Spleen (tissue), 7 donors: ENCODE measurements around the gene GTF2I.

Source experiments
- POLR2AphosphoS5 ChIP-seq, 3 donors: sonication (generic); formaldehyde crosslinking; IDR thresholded peaks; one replicate each; pipeline ENCODE4 v1.5.1; 2017; ENCODE audit warnings: antibody characterized with exemption in 3 of 3
- TF ChIP-seq, protein P1 (sequence below), 11 experiments: fragments of 200-600 bp in 7 of 11; fragments of 450-650 bp in 4 of 11; sonication (generic) in 4 of 11; IDR thresholded peaks in 8 of 11; conservative IDR thresholded peaks in 3 of 11; 1 replicate in 7 of 11; 2 replicates in 4 of 11; pipeline versions ENCODE4 v1.4.0 to v1.8.0; 2016 to 2021; ENCODE audit warnings: antibody characterized with exemption in 11 of 11, inconsistent platforms in 4 of 11, mild to moderate bottlenecking in 1 of 11
- donor health status: DM: no; HTN: no; CAD: no; lungs with moderate emphysema.
- donor health status: DM: no; HTN: no; CAD: no.
- donor health status: DM: no; HTN: no; CAD: no.

DNA sequence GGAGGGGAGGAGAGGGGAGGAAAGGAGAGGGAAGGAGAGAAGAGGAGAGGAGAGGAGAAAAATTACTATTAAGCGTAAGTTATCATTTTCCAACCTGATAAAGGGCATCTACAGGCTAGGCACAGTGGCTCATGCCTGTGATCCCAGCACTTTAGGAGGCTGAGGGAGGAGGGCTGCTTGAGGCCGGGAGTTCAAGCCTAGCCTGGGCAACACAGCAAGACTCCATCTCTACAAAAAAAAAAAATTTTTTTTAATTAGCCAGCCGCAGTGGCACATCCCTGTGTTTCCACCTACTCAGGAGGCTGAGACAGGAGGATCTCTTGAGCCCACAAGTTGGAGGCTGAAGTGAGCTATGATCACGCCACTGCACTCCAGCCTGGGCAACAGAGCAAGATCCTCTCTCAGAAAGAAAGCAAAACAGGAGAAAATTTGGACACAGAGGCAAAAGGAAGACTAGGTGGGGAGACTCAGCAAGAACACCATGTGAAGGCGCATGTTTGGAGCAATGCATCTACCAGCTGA is 35.2 kb upstream of the GTF2I start:
- no peak for TF ChIP-seq POLR2AphosphoS5 (IDR thresholded peaks at IDR 0.05)
- TF ChIP-seq, protein P1, sequence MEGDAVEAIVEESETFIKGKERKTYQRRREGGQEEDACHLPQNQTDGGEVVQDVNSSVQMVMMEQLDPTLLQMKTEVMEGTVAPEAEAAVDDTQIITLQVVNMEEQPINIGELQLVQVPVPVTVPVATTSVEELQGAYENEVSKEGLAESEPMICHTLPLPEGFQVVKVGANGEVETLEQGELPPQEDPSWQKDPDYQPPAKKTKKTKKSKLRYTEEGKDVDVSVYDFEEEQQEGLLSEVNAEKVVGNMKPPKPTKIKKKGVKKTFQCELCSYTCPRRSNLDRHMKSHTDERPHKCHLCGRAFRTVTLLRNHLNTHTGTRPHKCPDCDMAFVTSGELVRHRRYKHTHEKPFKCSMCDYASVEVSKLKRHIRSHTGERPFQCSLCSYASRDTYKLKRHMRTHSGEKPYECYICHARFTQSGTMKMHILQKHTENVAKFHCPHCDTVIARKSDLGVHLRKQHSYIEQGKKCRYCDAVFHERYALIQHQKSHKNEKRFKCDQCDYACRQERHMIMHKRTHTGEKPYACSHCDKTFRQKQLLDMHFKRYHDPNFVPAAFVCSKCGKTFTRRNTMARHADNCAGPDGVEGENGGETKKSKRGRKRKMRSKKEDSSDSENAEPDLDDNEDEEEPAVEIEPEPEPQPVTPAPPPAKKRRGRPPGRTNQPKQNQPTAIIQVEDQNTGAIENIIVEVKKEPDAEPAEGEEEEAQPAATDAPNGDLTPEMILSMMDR (IDR thresholded peaks at IDR 0.05 in 8 of 11, conservative IDR thresholded peaks at IDR 0.05 in 3 of 11): no peak
